Measurements from ENCODE around the gene BCKDHA. TPM values are rescaled to one million over a fixed set of nuclear protein-coding genes. Genes with fewer than 3 reads are reported as not detected.
"Not testable (repeated sequence)": the region's sequence is repeated elsewhere in the genome, so short reads cannot be mapped to it uniquely, and the experiment has no call there.

The BCKDHA gene
- polyA plus RNA-seq, 1 donor = 16.3 TPM

DNA sequence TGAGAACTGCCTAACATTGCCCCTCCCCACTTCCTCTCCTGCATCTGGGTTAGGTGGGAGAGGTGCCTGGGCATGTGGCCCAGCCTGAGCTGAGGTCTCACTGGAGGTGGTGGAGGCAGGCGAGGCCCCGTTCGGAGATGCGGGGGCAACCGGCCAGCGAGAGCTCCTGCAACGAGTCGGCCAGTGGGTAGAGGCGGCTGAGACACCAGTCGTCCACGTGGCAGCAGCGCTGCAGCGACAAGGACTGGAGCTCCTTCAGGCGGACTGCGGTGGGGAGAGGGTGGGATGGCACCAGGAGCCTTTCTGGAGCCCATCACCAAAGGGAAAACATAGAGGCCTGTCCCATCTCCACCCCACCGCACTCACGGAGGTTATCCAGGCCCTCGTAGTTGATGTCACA, 35.6 kb downstream of the BCKDHA start:
- Histone ChIP-seq H3K27me3 (ENCODE audit: control insufficient read depth, insufficient read depth, low read length) (no peaks in the 10 kb centered on the region), H3K36me3 (ENCODE audit: control insufficient read depth, insufficient read depth, low read length) (peaks cover 38% of the 10 kb centered on the region), H3K9me3 (ENCODE audit: control insufficient read depth, low read depth, low read length) (no peaks in the 10 kb centered on the region), H3K4me3 (ENCODE audit: low read length) (no peak overlapping the region), H3K27ac (ENCODE audit: low read length) (no peak overlapping the region), H3K4me1 (ENCODE audit: control insufficient read depth, insufficient read depth, low read length) (peaks cover 50% of the 10 kb centered on the region)
- WGBS (ENCODE audit: insufficient coverage, low lambda C conversion rate) = no CpG with 5 or more reads among the region's 18 CpGs
- DNase-seq = no peak

DNA sequence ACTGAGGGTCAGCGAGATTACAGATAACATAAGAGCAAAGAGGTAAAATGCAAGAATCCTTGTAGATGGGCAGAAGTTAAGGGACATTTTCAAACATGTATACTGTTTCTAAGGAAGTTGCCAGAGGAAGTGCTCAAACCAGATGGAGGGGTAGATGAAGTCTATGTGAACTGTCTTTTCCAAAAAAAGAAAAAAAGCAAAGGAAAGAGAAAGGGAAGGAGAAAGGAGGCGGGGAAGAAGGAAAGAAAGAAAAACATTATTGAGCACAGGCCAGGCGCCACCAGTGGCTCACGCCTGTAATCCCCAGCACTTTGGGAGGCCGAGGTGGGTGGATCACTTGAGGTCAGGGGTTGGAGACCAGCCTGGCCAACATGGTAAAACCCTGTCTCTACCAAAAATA, 36.8 kb downstream of the BCKDHA start:
- H3K4me1 ChIP-seq (ENCODE audit: control insufficient read depth, insufficient read depth, low read length) = peaks cover 40% of the 10 kb centered on the region
- H3K4me3 ChIP-seq (ENCODE audit: low read length) = no peak overlapping the region
- H3K27me3 ChIP-seq (ENCODE audit: control insufficient read depth, insufficient read depth, low read length) = no peaks in the 10 kb centered on the region
- no peak overlapping the region for H3K27ac ChIP-seq (ENCODE audit: low read length)
- no peaks in the 10 kb centered on the region for H3K9me3 ChIP-seq (ENCODE audit: control insufficient read depth, low read depth, low read length)
- WGBS (ENCODE audit: insufficient coverage, low lambda C conversion rate) = 90% methylated on average over 2 of the region's 5 CpGs
- DNase-seq = no peak
- peaks cover 35% of the 10 kb centered on the region for H3K36me3 ChIP-seq (ENCODE audit: control insufficient read depth, insufficient read depth, low read length)

DNA sequence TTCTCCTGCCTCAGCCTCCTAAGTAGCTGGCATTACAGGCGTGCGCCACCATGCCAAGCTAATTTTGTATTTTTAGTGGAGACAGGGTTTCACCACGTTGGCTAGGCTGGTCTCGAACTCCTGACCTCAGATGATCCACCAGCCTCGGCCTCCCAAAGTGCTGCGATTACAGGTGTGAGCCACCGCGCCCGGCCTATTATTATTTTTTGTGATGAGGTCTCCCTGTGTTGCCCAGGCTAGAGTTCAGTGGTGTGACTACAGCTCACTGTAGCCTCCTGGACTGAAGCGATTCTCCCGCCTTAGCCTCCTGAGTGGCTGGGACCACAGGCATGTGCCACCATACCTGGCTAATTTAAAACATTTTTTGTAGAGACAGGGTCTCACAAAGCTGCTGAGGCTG, 37.8 kb downstream of the BCKDHA start:
- H3K27me3 ChIP-seq (ENCODE audit: control insufficient read depth, insufficient read depth, low read length); DNase-seq; H3K9me3 ChIP-seq (ENCODE audit: control insufficient read depth, low read depth, low read length); H3K4me3 ChIP-seq (ENCODE audit: low read length): not testable (repeated sequence)
- H3K27ac ChIP-seq (ENCODE audit: low read length) = peak overlapping the region; percentile 94
- WGBS (ENCODE audit: insufficient coverage, low lambda C conversion rate) = no CpG with 5 or more reads among the region's 11 CpGs
- peaks cover 45% of the 10 kb centered on the region for H3K4me1 ChIP-seq (ENCODE audit: control insufficient read depth, insufficient read depth, low read length)
- H3K36me3 ChIP-seq (ENCODE audit: control insufficient read depth, insufficient read depth, low read length) = peaks cover 33% of the 10 kb centered on the region

DNA sequence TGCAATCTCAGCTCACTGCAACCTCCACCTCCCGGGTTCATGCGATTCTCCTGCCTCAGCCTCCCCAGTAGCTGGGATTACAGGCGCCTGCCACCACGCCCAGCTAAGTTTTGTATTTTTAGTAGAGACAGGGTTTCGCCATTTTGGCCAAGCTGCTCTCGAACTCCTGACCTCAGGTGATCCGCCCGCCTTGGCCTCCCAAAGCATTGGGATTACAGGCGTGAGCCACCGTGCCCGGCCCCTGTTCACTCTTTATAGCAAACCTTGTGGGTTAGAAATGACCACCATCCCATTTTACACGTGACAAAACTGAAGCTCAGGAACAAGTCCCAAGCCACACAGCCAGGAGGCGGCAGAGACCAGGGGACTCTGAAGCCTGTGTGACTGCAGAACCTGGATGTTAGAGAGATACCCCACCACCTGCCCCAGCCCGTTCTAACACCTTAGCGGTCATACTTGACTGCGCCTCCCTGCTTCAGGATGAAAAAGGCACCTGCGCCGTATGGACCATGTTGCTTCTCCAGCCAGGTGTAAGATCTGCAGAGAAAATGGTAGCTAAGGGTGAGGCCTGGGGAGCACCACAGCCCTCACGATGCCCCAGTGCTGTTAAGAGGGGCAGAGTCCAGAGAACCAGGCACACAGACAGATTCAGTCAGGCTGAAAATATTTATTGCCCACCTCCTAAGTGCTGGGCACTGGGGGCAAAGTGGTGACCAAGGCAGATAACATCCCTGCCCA, 38.5 kb downstream of the BCKDHA start:
- H3K27me3 ChIP-seq (ENCODE audit: control insufficient read depth, insufficient read depth, low read length) = no peaks in the 10 kb centered on the region
- H3K27ac ChIP-seq (ENCODE audit: low read length) = peak overlapping the region; percentile 94
- whole genome bisulfite sequencing (ENCODE audit: insufficient coverage, low lambda C conversion rate) = no CpG with 5 or more reads among the region's 19 CpGs
- DNase-seq = peak; percentile 92 to 96
- peaks cover 46% of the 10 kb centered on the region for H3K4me1 ChIP-seq (ENCODE audit: control insufficient read depth, insufficient read depth, low read length)
- H3K36me3 ChIP-seq (ENCODE audit: control insufficient read depth, insufficient read depth, low read length) = peaks cover 26% of the 10 kb centered on the region
- H3K4me3 ChIP-seq (ENCODE audit: low read length) = no peak overlapping the region
- no peaks in the 10 kb centered on the region for H3K9me3 ChIP-seq (ENCODE audit: control insufficient read depth, low read depth, low read length)

DNA sequence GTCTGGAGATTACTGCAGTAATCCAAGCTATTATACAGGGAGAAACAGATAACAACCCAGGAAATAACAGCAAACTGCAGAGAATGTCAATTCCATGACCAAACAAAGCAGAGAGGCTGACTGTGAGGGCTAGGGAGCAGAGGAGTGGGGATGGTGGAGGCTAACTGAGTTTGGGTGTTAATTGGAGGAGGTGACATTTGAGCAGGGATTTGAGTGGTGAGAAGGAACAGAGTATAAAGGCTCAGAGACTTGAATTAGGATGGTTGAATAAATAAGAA, 39.0 kb downstream of the BCKDHA start:
- Histone ChIP-seq H3K4me1 (ENCODE audit: control insufficient read depth, insufficient read depth, low read length) (peaks cover 50% of the 10 kb centered on the region), H3K4me3 (ENCODE audit: low read length) (no peak overlapping the region), H3K27me3 (ENCODE audit: control insufficient read depth, insufficient read depth, low read length) (no peaks in the 10 kb centered on the region), H3K9me3 (ENCODE audit: control insufficient read depth, low read depth, low read length) (no peaks in the 10 kb centered on the region), H3K36me3 (ENCODE audit: control insufficient read depth, insufficient read depth, low read length) (peaks cover 25% of the 10 kb centered on the region), H3K27ac (ENCODE audit: low read length) (peak overlapping the region; percentile 94)
- DNase-seq = no peak

DNA sequence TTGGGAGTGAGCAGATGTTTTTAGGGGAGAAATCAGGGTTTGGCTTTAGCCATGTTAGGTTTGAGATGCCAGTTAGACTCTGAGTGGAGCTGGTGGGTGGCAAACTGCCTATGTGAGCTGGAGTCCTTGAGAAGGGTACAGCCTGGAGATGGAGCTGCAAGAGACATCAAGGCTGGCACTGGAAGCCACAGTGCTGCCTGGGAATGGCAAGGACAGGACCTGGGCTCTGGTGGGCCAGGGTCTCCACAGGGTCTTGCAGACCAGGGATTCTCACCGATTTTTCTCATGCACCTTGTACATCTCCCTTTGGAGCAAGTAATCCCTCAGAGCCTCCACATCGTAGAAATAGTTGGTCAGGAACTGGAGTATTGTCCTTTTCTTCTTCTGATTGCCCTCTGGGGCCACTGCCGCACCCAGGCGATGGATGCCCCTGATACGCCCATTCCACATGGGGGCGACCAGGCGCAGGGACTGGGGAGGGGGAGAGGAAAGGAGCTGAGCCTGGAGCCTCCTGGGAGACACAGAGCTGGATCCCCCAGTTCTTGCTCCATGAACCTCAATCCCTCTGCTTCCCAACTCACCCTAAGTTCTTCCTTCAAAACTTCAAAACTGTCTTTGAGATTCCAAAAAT, 40.4 kb downstream of the BCKDHA start:
- Histone ChIP-seq H3K27ac (ENCODE audit: low read length) (peak overlapping the region; percentile 94), H3K36me3 (ENCODE audit: control insufficient read depth, insufficient read depth, low read length) (peaks cover 11% of the 10 kb centered on the region), H3K4me1 (ENCODE audit: control insufficient read depth, insufficient read depth, low read length) (peaks cover 53% of the 10 kb centered on the region), H3K27me3 (ENCODE audit: control insufficient read depth, insufficient read depth, low read length) (no peaks in the 10 kb centered on the region), H3K9me3 (ENCODE audit: control insufficient read depth, low read depth, low read length) (no peaks in the 10 kb centered on the region), H3K4me3 (ENCODE audit: low read length) (no peak overlapping the region)
- DNase-seq = no peak
- no CpG with 5 or more reads among the region's 7 CpGs for WGBS (ENCODE audit: insufficient coverage, low lambda C conversion rate)

DNA sequence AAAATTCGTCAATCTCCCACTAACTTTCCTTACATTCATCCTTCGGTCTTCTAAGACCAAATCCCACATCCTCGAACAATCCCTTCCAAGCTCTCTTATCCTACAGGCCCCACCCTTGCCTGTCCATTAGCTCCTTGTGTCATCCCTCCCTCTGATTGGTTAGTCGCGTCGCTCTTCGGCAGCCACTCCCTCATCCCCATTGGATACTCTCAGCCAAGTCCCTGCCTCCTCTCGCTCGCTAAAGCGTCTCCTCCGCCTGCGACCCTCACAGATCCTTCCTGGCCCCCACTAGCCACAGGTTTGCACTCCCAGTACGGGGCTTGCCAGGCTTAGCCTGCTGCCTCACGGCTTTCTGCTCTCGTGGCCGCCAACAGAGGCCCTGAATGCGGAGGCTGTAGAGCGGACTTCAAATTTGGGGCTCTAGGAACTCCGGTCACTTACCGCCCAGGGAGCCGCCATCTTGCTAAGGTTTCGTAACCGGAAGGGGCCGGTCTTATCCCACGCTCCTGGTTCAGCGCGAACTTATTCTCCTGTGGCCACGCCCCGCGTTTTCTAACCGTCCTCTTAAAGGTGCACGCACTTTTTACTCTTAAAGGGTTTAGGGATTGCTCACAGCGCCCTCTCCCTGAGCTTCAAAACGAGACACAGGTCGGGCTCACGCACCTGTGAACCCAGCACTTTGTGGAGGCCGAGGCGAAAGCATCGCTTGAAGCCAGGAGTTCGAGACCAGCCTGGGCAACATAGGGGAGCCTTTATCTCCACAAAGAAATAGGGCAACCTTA, 42.0 kb downstream of the BCKDHA start, which contains the start of gene DMAC2:
Gene DMAC2, minus strand, starts transcription at position 472 of the 782 bp plus-strand sequence. Its CDS starts 13 bp downstream, at position 459.
- Histone ChIP-seq H3K4me1 (ENCODE audit: control insufficient read depth, insufficient read depth, low read length) (peaks cover 53% of the 10 kb centered on the region), H3K27me3 (ENCODE audit: control insufficient read depth, insufficient read depth, low read length) (no peaks in the 10 kb centered on the region), H3K4me3 (ENCODE audit: low read length) (peak within 1 kb of the TSS; percentile 65), H3K9me3 (ENCODE audit: control insufficient read depth, low read depth, low read length) (no peaks in the 10 kb centered on the region), H3K27ac (ENCODE audit: low read length) (peak within 1 kb of the TSS; percentile 88), H3K36me3 (ENCODE audit: control insufficient read depth, insufficient read depth, low read length) (peaks cover 5% of the 10 kb centered on the region)
- WGBS (ENCODE audit: insufficient coverage, low lambda C conversion rate) = 0% methylated on average over 1 of the region's 40 CpGs
- peak; percentile 97 to 99 for DNase-seq

DNA sequence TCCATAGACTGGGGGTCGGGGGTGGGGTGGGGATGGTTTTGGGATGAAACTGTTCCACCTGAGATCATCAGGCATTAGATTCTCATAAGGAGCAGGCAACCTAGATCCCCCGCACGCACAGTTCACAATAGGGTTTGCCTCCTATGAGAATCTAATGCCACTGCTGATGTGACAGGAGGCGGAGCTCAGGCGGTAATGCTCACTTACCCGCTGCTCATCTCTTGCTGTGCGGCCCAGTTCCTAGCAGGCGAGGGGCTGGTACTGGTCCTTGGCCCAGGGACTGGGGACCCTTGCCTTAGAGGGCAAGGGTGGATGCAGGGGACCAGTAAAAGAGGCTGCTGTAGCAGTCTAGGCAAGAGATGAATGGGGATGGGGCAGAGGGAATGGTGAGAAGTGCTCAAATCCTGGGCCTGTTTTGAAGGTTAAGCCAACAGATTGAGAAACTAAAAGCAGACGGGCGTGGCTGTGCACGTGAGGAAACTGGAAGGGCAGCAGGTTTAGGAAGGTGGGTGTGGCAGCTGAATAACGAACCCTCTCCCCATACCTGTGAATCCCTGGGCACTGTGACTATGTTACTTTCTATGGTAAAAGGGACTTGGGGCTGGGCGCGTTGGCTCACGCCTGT, 43.8 kb downstream of the BCKDHA start:
- Histone ChIP-seq H3K4me3 (ENCODE audit: low read length) (no peak overlapping the region), H3K27ac (ENCODE audit: low read length) (peak overlapping the region; percentile 84), H3K36me3 (ENCODE audit: control insufficient read depth, insufficient read depth, low read length) (peaks cover 5% of the 10 kb centered on the region), H3K9me3 (ENCODE audit: control insufficient read depth, low read depth, low read length) (no peaks in the 10 kb centered on the region), H3K4me1 (ENCODE audit: control insufficient read depth, insufficient read depth, low read length) (peaks cover 38% of the 10 kb centered on the region), H3K27me3 (ENCODE audit: control insufficient read depth, insufficient read depth, low read length) (no peaks in the 10 kb centered on the region)
- DNase-seq = peak in 1 of 2 donors; percentile 69
- WGBS (ENCODE audit: insufficient coverage, low lambda C conversion rate) = 100% methylated on average over 1 of the region's 15 CpGs

DNA sequence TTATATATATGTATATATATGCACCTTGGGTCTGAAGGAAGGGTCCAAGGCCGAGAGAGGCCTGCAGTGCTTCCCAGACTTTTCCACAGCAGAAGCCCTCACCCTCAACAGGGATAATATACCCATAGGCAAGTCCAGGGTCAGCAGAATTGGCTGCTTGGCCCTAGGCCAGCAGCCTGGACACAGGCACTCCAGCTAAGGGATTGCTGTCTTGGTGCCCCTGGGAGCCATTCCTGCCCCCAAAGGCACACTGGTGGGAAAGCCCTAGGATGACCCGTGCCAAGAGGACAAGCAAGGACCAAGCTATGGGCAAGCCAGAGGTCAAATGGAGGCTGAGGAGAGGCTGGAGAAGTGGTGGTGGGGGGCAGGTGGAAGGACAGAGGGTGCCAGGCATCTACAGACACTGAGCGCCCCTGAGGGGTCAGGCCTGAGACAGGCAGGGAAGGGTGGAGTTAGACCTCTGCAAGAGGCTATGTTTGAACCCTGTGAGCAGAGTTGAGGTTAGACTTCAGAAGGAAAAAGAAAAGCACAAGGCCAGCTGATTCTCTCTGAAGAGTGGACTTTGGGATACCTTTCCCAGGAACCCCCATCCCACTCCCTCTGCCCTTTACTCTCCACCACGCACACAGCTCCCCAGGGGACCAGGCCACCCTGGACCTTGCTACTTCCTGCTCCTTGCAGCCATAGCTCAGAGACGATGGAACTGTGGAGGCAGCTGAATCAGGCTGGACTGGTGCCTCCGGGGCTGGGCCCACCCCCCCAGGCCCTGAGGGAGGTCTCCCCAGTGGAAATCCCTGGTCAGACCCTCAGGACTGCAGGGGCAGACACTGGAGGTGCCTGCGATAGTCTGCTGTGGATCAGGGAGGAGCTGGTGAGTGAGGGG, 45.1 kb downstream of the BCKDHA start, which contains the start of gene ERICH4:
Gene ERICH4, plus strand, starts transcription at position 684 of the 883 bp plus-strand sequence. Its CDS starts 14 bp downstream, at position 698.
- peak; percentile 91 to 95 for DNase-seq
- H3K36me3 ChIP-seq (ENCODE audit: control insufficient read depth, insufficient read depth, low read length) = peaks cover 3% of the 10 kb centered on the region
- no peaks in the 10 kb centered on the region for H3K9me3 ChIP-seq (ENCODE audit: control insufficient read depth, low read depth, low read length)
- H3K27ac ChIP-seq (ENCODE audit: low read length) = peak within 1 kb of the TSS; percentile 84
- peaks cover 26% of the 10 kb centered on the region for H3K4me1 ChIP-seq (ENCODE audit: control insufficient read depth, insufficient read depth, low read length)
- WGBS (ENCODE audit: insufficient coverage, low lambda C conversion rate) = 43% methylated on average over 1 of the region's 7 CpGs
- H3K4me3 ChIP-seq (ENCODE audit: low read length) = peak within 1 kb of the TSS; percentile 57
- H3K27me3 ChIP-seq (ENCODE audit: control insufficient read depth, insufficient read depth, low read length) = no peaks in the 10 kb centered on the region

Data from large intestine (tissue), 3 donors.